HG02840 (cell line): ENCODE data around the gene NUB1.
"Not testable (repeated sequence)": the region's sequence is repeated elsewhere in the genome, so short reads cannot be mapped to it uniquely, and the experiment has no call there.

Experiments used
- ATAC-seq: cut with Tn5 transposase; IDR thresholded peaks from one replicate; pipeline ENCODE4 v1.9.1; 2021; ENCODE audit warnings: mild to moderate bottlenecking, moderate library complexity, moderate number of reproducible peaks; ENCODE audit not compliant: unreplicated experiment, low FRiP score

NUB1 gene, protein sequence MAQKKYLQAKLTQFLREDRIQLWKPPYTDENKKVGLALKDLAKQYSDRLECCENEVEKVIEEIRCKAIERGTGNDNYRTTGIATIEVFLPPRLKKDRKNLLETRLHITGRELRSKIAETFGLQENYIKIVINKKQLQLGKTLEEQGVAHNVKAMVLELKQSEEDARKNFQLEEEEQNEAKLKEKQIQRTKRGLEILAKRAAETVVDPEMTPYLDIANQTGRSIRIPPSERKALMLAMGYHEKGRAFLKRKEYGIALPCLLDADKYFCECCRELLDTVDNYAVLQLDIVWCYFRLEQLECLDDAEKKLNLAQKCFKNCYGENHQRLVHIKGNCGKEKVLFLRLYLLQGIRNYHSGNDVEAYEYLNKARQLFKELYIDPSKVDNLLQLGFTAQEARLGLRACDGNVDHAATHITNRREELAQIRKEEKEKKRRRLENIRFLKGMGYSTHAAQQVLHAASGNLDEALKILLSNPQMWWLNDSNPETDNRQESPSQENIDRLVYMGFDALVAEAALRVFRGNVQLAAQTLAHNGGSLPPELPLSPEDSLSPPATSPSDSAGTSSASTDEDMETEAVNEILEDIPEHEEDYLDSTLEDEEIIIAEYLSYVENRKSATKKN

DNA sequence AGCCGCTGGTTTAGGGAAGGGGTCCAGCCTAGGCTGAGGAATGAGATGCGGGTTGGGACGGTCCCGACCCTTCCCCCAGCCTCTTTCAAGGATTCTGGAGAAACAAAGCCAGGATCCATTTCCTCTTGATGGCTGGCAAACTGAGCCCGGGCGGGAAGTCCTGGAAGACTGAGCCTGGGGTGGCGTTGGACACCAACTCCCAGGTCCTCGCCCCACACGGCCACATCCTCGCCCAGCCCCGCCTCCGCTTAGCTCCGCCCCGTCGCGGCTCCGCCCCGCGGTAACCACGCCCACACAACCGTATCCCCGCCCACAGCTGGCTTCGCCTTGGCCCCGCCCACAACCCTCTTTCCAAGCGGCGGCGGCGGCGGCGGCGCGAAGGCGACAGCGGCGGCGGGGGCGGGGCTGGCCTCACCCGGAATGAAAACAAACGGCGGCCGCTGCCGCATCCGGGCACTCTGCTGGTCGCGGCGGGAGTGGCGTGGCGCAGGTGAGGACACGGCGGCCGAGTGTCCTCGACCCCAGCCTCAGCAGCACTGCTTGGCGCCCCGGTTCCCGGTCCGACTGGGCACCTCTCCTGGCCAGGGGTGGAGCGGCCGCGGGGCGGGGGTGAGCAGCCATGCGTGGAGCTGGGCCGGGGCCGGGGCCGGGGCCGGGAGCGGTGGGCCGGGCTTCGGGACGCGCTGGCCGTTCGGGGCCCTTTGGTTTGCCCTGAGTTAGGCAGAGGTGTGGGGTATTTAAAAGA lies at the start of gene NUB1:
Gene NUB1, plus strand, starts transcription at position 456 of the 745 bp plus-strand sequence. CDS start 3,538 bp downstream, outside the sequence.
- ATAC-seq = peak; percentile 65

DNA sequence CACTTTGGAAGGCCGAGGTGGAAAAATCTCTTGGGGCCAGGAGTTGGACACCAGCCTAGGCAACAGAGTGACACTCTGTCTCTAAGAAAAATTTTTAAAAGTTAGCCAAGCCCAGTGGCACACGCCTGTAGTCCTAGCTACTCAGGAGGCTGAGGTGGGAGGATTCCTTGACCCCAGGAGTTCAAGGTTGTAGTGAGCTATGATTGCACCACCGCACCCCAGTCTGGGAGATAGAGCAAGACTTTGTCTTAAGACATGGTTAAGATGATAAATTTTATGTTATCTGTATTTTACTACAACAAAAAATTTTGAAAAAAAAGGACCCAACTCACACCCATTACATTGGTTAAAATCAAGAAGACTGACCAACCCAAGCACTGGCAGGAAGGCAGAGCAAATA lies 48.8 kb upstream of the NUB1 start:
- ATAC-seq = no peak

DNA sequence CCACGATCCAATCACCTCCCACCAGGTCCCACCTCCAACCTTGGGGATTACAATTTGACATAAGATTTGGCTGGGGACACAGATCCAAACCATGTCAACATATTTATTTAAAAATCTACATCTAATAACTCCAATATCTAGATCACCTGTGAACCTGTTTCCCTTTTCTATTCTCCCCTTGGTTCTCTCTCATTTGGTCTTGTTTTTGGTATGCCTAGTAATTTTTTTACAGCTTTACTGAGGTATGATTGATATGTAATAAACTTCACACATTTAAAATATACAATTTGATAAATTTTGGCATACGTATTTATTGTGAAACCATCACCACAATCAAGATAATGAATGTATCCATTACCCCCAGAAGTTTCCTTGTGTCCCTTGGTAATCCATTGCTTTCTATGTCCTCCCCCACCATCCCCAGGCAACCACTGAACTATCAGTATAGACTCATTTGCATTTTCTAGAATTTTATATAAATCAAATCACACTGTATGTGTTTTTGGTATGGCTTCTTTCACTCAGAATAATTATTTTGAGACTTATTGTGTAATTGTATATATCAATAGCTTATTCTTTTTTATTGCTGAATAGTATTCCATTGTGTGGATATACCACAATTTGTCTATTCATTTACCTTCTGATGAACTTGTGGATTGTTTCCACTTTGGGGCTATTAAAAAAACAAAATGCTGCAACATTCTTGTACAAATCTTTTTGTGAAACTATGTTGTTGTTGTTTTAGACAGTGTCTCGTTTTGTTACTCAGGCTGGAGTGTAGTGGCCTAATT lies 45.2 kb upstream of the NUB1 start:
- no peak for ATAC-seq

DNA sequence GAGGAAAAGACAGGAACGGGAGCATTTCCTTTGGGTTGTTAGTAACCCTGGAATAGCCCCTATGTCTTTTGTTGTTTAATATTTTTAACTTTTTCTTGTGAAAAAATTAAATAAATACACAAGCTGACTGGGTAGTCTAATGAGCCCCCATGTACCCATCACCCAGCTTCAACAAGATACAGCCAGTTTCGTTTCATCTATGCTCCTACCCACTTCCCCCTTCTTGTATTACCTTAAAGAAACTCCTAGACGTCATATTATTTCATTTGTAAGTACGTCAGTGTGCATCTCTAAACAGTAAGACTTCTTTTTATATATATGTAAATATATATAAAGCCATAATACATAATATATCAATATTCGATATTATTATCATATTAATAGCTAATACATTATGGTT lies 42.8 kb upstream of the NUB1 start:
- no peak for ATAC-seq

DNA sequence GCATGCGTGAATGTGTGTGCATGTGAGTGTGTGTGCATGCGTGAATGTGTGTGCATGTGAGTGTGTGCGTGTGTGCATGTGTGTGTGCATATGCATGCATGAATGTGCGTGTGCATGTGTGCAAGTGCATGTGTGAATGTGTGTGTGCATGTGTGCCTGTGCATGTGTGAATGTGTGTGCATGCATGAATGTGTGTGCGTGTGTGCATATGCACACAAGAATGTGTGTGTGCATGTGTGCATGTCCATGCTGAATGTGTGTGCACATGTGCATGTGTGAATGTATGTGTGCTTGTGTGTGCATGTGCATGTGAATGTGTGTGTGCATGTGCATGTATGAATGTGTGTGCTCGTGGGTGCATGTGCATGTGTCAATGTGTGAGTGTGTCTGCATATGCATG lies 42.1 kb upstream of the NUB1 start:
- ATAC-seq = no peak

DNA sequence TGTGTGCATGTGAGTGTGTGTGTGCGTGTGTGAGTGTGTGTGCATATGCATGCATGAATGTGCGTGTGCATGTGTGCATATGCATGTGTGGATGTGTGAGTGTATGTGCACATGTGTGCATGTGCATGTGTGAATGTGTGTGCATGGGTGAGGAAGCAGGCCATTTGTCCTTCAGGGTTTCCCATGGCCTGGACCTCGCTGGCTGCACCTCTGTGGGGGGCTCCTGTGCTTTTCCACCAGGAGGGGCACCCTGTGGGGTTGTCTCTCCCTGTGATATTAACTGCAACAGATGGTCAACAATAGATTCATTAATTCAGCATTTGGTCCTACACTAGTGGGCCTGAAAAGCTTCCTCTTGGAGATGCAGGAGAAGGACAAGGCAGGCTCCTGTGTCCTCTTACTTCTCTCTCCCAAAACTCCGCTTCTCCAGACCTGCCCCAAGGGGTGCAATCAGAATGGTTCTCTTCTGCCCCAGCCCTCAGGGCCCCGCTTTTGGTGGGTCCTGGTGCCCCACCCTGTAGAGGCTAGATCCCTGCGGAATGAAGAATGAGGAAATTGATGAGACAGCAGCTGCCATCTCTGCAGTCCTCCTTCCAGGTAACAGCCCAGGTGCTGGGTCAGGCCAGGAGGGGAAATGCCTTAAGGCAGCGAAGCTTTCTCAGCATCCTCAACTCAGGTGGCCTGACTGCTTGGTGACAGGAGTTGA lies 41.5 kb upstream of the NUB1 start:
- no peak for ATAC-seq

DNA sequence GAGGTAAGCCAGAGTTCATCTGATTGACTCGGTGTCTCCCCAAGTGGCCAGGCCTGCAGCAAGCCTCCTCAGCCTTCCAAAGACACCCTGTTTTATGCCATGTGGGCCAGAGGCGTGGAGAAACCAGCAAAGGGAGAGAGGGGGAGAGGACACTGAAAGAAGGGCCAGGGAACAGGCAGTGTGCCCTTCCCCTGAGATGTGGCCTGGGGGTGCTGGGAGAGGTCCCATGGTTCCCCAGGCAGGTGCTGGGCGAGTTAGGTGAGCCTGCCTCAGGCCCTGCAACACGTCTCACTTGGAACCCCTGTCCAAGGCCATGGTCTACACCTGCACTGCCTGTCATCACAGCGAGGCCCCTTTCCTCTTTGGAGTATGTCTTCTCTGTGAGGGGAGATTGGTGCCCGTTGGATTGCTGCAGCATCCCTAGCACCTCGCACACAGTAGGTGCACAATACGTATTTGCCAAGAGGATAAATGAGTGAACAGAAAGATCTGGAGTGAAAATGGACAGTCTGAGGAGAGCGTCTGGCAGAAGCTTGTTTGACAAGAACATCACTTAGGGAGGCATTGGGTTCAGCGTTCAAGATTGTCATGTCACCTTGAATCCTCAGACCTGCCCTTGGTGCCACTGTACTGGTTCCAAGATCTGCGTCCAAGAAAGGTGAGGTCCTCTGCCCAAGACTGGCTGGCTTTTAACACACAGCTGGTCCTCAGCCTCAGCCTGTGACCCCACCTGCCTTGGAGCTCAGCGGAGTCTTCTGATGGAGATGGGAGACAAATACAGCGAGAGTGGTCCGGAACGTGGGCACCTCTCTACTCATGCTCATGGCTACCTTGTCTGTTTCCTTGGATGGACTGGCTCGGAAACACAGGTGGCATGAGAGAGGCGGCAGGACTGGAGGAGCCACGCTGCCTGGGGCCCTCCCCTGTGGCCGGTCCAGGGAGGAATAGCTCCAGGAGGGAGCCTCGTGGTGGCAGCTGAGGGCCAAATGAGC lies 39.8 kb upstream of the NUB1 start:
- no peak for ATAC-seq

DNA sequence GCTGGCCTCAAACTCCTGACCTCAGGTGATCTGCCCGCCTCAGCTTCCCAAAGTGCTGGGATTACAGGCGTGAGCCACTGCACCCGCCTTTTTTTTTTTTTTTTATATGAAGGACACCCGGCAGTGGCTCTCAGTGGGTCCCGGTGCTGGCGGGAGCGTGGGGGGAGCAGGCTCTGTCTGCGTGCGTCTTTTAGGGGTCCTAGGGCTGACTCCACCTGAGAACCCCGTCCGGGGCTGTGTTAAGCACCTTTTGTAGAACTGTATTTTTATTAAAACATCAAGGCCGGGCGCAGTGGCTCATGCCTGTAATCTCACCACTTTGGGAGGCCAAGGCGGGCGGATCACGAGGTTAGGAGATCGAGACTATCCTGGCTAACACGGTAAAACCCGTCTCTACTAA lies 37.4 kb upstream of the NUB1 start:
- ATAC-seq = not testable (repeated sequence)

DNA sequence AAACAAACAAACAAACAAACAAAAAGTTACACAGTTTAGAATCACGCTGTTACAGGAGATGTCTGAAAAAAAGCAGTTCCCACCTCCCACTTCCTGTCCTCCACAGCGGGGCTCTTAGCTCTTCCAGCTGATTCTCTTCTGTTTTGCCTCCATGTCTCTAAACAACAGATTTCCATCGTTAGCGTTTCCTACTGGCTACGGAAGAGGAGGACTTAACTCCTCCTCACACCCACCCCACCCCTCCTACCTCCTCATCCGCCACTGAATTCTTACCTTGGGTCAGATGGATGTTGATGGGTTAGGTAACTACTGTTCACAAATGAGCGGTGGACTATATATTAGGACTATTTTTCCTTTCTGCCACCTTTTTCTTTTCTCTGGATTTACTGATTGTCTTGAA lies 36.8 kb upstream of the NUB1 start:
- ATAC-seq = no peak

DNA sequence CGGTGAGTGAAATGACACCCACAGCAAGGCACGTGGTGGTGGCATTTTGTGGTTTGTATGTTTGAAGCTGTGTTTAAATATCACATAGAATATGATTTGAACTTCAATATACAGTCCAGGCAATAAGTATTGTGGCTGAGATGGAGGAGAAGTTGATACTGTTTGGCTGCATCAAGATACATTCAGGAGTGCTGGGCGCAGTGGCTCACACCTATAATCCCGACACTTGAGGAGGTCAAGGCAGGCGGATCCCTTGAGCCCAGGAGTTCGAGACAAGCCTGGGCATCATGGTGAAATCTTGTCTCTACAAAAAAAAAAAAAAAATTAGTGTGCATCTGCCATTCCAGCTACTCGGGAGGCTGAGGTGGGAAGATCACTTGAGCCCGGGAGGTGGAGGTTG lies 35.2 kb upstream of the NUB1 start:
- ATAC-seq = no peak

DNA sequence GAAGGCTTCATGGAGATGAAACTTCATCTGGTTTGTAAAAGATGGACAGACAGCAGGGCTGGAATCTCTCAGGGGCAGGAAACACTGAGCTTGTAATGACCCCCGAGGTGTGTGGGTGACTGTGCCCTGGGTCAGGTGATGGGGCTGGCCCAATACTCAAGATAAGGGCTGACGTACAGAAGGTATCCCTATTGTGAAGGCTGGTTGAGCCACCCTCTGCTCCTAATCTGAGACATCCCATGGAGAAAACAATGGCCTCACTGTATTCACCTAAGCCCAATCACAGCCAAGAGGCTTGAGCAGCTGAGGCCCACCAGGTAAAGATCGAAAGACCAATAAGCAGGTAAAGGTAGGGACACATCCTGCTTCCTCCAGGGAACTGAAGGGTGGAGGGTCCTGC lies 34.8 kb upstream of the NUB1 start:
- no peak for ATAC-seq

DNA sequence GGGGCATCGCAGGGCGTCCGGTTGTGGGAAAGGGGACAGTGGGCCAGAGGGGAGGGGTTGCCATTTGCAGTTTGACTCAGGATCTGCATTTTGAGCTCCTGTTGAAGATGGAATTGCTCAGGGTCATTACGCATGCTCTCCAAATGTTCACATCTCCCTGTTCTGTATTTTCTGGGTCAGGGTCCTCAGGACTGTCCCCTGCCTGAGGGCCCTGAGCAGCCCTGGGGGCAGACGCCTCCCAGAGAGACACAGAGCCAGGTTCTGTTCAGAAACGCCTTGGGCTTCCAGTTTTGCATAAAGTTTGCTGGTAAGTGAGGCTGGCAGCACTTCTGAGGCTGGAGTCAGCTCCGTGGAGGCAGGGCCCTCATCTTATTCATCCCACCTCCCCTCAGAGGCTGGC lies 34.1 kb upstream of the NUB1 start:
- ATAC-seq = no peak

DNA sequence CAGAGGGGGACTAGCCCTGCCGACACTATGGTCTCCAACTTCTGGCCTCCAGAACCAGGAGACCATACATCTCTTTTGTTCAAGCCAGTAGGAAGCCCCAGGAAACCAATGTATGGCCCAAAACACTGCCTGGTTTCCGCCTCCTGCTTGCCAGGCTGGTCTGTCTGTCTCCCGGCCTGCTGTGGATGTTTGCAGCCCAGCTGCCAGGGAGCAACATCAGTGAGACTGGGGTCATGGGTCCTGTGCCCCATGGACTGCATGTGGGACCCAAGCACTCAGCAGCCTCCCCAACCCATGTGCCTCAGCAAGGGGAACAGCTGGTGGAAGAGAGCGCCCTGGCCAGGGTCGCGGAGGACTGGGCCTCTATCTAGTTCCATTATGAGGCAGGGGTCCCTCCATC lies 33.4 kb upstream of the NUB1 start:
- no peak for ATAC-seq

DNA sequence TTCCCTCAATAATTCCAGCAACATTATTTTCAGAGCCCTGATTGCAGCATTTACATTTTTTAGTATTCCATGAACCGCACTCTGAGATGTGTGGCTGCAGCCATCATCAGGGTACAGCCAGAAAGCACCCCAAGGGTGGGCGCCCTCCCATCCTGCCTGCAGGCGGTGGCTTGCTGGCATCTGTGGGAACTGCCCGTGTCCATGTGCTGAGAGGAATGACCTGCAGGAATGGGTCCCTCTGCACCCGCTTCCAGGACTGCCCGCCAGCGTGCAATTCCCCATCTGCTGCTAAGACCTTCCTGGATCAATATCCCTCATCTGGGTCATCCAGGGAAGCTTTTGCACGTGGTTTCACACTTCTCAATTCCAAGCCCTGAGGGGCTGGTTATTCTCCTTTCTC lies 32.8 kb upstream of the NUB1 start:
- no peak for ATAC-seq

DNA sequence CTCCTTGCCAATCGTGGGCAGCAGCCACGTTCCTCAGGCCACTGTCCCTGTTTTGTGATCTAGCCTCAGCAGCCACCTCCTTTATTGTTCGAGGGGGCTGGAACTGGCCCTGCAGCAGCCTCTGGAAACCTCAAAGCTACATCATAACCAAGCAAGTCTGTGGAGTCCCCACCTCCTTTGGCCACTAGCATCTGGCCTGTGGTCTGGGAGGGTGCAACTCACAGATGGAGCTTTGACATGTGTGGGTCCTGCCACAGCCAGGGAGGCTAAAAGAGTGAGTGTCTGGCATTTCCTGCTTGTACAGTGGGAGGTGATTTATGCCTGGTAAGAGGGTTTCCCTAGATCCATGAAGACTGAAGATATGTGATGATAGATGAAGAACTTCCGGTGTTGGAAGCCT lies 32.3 kb upstream of the NUB1 start:
- no peak for ATAC-seq

DNA sequence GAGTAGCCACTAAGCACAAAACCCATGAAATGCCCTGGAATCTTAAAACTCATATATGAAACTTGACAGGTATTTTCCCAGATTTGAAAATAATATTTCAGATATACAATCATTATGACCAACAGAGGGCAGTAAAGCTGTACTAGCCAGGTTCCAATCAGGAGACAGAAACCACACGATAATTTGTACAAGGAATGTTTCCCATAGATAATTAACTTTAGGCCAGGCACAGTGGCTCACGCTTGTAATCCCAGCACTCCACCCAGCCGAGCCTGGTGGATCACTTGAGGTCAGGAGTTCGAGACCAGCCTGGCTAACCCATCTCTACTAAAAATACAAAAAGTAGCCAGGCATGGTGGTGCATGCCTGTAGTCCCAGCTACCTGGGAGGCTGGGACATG lies 31.0 kb upstream of the NUB1 start:
- ATAC-seq = no peak

DNA sequence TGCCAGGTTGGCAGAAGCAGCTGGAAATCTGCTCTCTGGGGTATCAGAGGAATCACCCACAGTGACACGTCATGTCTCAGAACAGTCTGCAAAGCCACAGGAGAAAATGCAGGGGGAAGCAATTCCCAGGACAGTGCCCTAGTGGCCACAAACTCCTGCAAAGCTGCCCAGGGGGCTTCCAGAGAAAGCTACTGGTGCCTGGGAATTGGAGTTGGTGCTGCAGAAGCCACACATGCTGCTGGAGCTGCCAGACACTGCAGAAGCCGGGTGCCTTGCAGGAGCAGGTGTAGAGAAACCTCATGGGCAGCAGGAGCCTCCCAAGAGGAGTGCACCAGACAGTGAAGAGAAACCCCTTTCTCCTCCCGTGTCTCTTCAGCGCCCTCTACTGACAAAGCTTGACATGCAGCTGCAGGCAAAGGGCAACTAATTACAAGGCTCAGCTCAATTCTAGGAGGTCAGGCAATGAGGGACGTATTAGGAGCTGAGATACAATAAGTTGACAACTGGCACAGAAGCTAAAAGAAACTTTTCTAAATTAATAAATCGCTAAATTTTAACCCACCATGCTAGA lies 30.2 kb upstream of the NUB1 start:
- ATAC-seq = no peak

DNA sequence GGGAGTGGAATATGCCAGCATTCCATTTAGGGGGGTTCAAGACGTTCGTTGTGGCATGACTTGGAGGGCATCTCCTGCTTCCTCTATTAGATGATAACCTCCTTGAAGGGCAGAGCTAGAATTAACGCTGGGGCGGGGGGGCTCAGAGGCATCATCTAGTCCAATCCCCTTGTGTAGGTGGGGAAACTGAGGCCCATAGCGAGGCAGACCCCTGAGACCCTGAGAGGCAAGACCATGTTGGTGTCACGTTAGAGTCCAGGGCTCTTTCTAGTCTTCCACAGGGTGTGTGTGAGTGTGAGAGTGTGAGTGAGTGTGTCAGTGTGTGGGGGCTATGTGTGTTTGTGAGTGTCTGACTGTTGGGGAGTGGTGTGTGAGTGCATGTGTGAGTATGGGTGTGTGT lies 29.3 kb upstream of the NUB1 start:
- no peak for ATAC-seq
